Activated CD8-positive, alpha-beta memory T cell treated with anti-CD3 and anti-CD28 coated beads for 1 hour (primary cell): ENCODE data around the gene CAMTA1.

ENCODE experiments used
- DNase-seq, 2 donors: peaks; one replicate each; pipeline ENCODE4 v3.0.0-alpha.2; 2020; ENCODE audit warnings: low read depth in 1 of 2; ENCODE audit errors: extremely low read depth in 1 of 2

Gene CAMTA1

DNA sequence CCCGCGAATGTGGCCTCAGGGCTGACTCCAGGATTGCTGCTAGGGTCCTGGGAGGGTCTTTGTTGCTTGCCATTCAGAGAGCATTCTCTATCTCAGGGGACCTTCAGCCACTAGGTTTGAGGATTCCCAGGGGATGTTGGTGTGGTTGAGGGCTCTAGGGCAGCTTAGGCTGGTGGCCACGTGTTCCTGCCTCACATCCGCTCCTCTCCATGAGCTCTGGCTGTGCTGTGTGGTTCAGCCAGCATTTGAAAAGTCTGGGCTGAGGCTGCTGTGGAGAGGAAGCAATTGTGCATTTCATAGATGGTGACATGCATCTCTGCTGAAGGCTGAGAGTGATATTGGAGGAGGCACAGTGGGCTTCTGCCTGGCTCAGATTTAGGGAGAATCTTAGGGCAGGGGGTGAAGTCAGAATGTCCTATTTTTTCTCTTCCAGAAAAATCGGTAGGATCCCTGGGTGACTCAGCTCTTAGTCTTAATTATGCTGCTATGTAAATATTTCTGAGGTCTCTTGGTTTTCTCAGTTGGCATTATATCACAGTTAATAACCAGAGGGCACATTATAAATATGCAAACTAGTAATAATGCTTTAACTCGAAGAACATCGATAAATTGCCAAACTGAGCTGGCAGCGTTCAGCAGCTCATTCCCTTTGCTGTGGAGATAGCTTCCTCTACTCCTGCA is 182.3 kb downstream of the CAMTA1 start:
- DNase-seq = no peak

DNA sequence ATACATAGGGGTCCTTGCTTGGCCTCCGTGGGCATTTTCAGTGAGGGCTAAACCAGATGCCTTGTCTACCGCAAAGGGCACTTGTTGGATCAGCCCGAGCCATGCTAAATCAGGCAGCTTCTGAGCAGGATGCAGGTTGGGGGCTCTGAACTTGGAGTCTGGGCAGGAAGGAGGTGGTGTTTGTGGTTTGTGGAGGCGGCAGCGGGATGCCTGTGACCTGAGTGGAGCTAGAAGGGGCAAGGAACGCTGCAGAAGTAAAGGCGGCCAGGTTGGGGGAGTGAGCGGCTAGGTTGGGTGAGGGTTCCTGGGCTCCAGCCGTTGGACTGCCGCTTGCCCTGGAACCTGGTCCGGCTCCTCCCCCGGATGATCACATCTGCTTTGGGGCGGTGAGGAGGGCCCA is 183.9 kb downstream of the CAMTA1 start:
- DNase-seq = no peak

DNA sequence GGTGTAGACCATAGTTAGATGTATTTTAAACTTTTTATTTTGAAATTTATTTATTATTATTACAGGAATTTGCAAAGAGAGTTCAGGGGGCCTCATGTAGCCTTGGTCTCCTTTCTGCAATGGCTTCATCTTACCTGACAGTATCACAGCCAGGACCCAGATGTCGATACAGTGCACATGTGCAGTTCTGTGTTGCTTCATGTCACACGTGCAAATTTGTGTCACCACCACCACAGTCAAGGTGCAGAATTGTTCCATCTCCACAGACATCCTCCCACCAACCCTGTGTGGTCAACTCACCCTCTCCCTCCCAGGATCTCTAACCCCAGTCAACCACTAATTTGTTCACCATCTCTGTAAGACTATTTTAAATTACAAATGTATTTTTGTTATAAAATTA is 184.5 kb downstream of the CAMTA1 start:
- DNase-seq = no peak

DNA sequence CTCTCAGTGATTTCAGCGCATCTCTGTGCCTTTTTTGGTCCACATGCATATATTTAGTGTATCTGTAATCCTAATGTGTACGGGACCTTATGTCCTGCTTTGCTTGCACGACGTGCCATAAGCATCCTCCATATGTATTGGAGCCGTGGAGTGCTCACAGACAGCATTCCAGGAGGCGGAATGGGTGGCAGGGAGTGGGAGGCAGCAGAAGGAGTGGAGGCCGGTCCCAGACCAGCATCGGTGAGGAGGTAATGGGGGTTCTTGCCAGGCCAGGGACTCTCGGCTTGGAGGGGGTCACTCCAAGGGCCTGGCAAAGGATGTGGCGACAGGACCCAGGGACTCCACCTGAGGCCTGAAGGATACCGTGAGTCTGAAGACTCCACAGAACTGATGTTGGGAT is 185.0 kb downstream of the CAMTA1 start:
- no peak for DNase-seq

DNA sequence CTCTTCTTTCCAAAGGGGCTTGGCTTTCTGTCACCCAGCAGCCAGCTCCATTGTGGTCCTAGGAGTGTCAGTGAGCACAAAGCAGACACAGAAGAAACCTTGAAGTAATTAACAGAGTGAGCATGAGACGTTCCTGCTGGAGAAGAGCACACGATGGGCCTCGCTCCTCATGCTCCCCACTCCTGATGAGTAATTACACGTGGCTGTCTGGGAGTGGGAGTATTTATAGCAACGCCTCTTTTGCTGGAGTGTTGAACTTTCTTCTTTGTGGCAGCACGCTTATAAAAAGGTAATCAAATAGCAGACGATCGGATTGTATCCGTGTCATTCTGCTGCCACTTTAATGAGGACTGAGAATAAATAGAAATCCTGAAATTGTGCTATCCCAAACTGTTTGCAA is 185.8 kb downstream of the CAMTA1 start:
- DNase-seq = no peak

DNA sequence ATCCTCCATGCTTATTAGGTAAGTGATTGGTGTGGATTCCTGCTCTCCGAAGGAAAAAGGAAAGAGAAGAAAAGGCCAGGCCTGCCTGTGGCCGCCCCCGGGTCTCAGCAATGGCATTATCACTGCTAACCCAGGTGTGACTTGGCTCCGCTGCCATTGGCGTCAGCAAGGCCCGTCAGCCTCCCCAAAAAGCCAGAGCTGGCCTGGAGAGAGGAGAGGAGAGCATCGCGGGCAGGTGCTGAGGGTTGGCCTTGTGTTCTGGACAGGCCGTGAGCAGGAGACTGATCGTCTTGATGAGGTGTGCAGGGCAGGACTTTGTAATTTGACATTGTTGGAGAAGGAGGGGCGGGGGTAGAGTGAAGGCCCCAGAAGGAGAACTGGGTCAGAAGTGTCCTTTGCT is 186.4 kb downstream of the CAMTA1 start:
- DNase-seq = no peak

DNA sequence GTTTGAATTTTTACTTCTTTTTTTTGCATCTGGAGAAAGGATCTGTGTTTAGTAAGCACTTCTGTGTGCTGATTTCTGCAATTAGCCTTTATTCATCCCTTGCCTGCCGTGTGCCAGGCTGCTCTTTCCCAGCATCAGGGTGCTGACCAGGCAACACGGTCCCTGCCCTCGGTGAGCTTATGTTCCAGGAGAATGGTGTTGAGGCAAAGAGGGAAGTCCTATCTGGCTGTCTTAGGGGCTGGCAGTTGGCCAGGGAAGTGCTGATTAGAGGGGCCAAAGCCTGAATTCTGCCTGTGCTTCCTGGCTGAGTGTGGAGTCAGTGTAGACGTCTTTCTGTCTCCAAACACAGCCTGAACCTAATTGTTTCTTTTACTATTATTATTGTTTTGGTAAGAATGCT is 187.1 kb downstream of the CAMTA1 start:
- no peak for DNase-seq

DNA sequence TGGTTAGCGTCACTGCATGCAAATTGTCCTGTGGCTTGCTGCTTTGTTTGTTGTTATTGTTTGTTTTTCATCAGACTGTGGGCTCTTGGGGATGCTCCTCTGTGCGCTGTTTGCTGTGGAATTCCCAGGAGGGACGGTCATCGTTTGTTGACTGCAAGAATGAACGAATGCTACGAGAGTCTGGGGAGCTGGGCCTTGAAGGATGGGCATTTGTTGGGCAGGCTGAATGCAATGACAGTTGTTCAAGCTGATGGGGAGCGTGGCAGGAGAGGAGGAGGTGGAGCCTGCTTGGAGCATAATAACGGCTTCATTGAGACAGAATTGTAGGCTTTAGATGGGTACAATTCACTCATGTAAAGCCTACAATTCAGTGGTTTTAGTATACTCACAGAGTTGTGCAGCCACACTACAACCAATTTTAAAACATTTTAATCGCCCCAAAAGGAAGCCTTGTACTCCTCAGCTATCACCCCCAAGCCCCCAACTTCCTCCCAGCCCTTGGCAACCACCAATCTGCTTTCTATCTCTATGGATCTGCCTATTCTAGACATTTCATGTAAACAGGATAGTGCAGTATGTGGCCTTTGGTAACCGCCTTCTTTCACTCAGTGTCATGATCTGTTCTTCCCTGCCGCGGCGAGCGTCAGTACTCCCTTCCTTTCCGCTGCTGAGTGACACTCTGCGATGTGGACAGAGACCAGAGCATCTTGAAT is 190.2 kb downstream of the CAMTA1 start:
- DNase-seq = no peak

DNA sequence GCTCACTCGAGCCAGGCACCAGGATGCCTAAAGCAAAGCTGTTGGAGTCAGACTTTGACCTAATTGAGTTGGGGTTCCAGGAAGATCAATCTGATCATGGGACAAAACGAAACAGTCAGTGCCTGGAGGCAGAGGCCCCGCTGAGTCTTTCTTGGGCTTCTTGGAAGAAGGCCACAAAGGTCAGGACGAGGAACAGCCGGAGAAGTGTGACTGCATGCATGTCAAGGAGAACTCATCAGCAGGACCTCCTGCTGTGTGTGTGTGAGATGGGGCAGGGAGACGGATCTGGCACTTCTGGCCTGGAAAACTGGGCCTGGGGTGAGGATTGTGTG is 190.8 kb downstream of the CAMTA1 start:
- DNase-seq = no peak

DNA sequence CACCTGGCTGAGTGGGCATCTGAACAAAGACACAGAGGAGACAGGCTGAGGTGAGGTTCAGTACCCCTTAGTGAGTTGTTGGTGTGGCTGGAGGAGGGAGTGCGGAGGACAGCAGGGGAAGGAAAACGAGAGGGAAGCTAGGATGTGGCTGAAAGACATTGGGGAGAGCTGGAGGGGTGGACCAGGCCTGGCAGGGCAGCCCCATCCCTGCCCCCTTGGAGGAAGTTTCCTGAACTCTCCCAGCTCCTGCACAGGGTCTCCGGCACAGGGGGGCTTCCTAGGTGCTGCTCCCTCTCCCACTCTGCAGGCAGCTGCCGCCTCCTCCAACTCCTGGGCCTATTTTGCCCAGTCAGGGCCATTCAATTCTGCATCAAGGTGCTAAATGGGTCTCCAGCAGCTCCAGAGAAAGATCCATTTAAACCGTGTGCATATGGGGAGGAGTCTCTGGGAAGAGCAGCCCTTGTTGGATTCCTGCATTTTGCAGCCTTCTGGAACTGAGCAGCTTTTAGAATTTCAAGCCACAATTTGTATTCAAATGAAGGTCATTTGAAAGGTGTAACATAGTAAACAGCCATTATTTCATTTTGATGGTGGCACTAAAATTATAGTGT is 193.9 kb downstream of the CAMTA1 start:
- DNase-seq = no peak

DNA sequence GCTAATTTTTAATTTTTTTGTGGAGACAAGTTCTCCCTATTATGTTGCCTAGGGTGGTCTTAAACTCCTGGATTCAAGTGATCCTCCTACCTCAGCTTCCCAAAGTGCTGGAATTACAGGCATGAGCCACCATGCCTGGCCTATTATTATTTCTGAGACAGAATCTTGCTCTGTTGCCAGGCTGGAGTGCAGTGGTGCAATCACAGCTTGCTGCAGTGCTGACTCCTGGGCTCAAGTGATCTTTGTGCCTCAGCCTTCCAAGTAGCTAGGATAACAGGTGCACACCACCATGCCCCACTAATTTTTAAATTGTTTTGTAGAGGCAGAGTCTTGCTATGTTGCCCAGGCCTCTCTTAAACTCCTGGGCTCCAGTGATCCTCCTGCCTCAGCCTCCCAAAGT is 196.3 kb downstream of the CAMTA1 start:
- DNase-seq = no peak

DNA sequence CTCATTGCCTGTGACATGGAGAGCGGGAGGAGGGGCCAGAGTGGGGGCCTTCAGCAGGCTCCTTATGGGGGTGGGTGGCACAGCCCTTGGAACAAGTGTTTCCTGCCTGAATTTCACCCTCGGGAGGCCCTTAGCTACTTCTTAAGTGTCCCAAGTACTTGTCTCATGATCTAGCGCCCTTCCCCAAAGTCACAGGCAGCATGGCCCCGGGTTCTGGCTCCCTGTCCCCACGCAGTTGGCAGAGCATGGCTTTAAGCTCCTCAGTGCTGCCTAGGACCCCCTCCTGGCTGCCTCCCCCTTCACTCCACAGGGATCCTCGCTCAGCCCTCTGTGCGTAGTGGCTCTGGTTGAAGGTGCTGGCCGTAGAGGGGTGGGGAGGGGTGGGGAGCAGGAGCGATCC is 197.2 kb downstream of the CAMTA1 start:
- no peak for DNase-seq

DNA sequence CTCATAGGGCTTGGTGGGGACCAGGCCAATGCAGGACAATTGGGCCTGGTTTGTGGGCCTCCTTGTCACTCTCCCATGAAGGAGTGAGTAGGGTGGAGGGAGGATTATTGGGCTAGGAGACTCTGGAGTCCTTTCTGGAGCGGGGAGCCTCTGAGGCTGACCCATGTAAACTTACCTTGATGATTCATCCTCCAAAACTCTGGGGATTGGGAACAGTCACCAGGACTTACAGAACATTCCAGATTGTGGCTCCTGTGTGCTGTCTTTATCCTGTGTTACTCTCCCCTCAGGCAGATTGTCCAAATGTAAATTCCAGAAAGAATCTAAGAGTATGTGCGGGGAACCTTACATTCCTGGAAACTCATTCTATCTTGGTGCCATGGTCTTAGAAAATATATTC is 197.6 kb downstream of the CAMTA1 start:
- no peak for DNase-seq

DNA sequence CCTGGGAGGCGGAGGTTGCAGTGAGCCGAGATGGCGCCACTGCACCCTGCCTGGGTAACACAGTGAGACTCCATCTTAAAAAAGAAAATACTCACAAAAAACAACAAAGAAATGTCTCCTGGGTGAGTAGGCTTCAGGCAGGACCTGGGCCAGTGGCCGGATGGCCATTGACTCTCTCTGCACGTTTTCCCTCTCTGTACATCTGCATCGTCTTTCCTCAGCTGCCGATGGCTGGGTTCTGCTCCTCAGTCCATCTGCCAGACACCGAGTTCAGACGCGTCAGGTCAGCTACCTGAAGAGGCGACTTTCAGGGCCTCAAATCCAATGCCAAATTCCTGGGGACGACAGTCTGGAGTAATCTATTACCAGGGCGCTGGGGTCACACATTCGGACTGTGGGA is 199.3 kb downstream of the CAMTA1 start:
- no peak for DNase-seq

DNA sequence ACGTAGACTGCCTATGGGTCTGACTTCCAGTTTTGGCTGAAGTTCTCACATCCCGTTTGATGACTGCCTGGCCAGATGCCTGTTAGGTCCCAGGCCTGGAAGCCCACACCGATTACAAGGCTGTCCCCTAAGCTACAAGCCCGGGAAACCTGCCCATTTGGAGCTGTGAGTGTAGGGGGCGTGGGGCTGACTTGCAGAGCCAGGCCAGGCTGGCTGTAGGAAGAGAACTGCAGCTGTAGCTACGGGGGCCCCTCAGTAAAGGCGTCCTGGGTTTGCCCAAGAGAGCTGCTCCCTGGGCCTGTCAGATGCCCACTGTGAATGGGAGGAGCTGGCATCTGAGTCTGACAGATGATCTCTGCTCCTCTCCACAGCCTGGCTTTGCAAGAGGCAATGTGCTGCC is 199.7 kb downstream of the CAMTA1 start:
- no peak for DNase-seq

DNA sequence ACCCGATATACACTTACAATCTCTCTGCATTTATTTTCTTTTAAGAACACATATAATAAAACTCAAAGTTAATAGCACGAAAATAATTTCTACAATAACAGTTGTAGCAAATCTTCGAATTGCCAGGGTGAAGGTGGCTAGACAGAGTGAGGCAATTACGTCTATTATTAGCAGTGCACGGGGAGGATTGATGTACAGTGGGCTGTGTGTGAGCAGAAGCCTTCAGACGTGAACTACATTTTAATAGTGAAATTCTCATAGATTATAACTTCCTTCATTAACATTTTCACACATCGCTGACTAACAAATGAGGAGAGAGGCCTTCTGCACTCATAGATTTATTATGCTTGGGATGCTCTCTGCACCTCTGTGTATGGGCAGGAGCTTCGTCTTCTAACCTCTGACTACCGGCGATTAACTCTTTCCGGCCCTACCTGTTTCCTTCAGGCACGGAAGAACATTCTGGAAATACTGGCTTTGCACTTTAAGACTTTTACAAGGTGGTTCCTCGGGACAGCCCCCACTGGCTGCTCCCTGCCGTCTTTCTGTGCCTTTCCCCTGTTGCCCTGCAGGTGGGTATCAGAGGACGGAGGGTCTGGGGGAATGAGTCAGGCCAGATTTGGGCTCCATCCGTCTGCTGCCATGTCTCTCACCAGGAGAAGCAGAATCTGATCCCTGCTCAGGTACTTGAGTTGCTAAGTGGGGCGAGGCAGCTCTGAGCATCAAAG is 200.5 kb downstream of the CAMTA1 start:
- no peak for DNase-seq

DNA sequence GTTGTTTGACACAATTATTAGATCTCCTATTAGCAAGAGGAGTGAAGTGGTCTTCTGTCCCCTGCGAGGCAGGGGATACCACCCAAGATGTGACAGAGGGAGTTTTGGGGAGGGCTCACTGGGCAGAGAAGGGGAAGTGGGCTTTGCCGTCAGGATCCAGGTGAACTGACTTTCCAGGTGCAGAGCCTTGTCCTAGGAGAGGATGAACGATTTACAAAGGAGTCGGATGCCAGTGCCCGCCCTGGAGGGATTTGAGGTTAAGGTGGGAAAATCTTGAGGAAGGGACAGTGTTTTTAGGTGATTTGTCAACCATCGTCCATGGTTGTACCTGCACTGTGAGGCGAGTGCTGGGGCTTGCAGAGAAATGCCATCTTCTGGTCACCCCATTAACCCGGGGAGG is 201.0 kb downstream of the CAMTA1 start:
- DNase-seq = no peak

DNA sequence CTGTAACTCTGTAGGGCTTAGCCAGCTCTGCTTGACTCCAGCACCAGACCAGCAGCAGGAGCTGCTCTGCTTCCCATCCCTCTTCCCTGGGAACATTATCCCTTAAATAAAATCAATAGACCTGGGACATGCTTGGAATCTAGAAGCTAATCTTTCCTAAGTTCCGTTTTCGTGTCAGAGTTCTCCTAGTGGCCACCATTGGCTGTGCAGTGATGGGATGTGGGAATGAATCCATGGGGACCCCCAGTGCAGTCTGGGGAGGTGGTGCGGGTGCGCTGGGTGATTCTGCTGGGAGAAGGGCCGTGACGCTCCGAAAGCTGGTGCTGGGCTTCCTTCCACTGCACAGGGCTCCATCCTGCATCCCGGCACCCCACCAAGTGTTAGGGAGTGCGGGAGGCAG is 202.7 kb downstream of the CAMTA1 start:
- no peak for DNase-seq

DNA sequence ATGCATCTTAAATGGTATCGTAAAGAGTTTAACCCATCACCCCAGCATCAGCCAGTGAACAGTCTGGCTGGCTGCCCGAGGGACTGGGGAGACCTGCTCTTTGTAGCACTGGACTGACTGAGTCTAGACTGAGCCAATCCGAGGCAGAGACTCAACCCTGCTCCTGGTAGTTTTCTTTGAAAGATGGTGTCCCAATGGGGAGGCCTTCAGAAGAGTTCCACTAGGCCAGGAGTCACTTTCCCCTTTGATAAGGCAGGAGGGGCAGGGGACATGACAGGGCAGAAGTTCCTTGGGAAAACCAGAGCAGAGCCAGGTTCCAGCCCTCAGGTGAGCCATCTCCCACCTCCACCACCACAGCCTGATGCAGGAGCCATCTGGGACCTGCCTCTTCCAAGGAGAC is 203.5 kb downstream of the CAMTA1 start:
- no peak for DNase-seq

DNA sequence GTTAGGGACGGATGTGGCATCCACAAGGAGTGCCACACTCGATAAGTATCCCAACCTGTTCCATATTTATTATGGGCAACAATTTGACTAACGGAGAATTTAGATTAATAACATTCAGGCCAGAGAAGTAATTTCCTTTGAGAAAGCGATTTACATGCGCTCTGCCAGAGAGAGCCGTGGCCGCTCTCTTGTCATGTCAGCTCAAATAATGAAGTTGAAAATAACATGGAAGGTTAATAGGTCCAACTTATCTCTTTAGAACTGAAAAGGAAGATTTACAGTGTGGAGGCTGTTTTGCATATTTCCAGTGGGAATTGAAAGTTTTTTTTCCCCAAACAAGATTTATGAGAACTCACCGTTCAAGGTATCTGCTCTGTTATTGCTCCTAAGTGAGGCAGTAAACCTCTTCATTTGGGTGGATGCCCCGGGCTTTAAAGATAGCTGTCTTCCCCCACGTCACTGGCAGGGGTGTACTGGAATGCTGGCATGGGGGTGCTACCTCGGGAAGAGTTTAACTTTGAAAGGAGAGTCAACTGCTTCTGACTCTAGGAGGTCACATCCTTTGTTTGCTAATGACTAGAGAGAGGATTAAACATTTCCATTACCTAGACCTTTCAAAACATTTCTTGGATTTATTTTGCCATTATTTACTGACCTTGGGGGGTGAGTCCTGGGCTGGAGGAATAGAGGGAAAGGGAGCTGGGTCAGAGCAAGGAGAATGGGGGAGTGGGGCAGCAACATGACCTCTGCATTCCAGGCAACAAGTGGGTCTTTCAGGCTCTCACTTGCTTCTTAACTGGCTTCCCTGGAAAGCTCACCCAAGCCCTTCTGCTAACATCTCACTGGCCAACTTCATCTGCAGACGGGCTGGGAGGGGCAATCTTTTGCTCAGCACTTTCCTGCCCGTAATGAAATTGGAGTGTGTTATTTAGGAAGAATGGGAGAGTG is 204.2 kb downstream of the CAMTA1 start:
- no peak for DNase-seq

DNA sequence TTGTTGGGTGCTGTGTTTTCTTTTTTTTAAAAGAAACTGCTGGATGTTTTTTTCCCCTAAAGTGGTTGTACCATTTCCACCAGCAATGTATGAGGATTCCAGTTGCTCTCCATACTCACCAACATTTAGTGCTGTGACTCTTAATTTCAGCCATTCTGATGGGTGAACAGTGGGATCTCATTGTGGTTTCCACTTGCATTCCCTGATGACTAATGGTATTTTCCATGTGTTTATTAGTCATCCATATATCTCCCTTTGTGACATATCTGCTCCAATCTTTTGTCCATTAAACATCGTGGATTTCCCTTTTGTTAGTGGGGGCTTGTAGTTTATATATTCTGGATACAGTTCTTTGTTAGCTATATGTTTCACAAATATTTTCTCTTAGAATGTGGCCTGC is 206.0 kb downstream of the CAMTA1 start:
- DNase-seq = no peak
